Bronchial epithelial cell (primary cell): ENCODE results near the gene TBCA. TPM values are rescaled to one million over a fixed set of nuclear protein-coding genes. Genes with fewer than 3 reads are reported as not detected.

ENCODE experiments used
- DNase-seq: peaks from one replicate; pipeline ENCODE4 v3.0.0-alpha.2; 2010; ENCODE audit warnings: low read depth
- FAIRE-seq: peaks from 2 replicates; lab custom pipeline; 2011; peaks lifted over from hg19 to GRCh38; lab: Jason Lieb, UNC
- H3K27me3 ChIP-seq: 2 replicates; pipeline ENCODE4 v1.5.1; 2011; ENCODE audit warnings: low read length; ENCODE audit not compliant: control insufficient read depth, insufficient read depth
- H3K36me3 ChIP-seq: 2 replicates; pipeline ENCODE4 v1.5.1; 2011; ENCODE audit warnings: low read length; ENCODE audit not compliant: control insufficient read depth, insufficient read depth
- H3K4me3 ChIP-seq: 2 replicates; pipeline ENCODE4 v1.5.1; 2011; ENCODE audit warnings: mild to moderate bottlenecking, low read depth, low read length, control low read depth
- total RNA-seq: library from RNA; depleted of rRNA; stranded (reverse); fragments of >200 nt; gene quantifications from 2 replicates; pipeline ENCODE4 v1.2.1, GENCODE V29; 2014
- TF ChIP-seq, protein P1 (sequence below): IDR thresholded peaks from 2 replicates; pipeline ENCODE4 v1.5.1; 2011; ENCODE audit warnings: mild to moderate bottlenecking, moderate library complexity, low read length, control low read depth, inconsistent platforms; ENCODE audit not compliant: insufficient read depth, severe bottlenecking

TBCA gene
- total RNA-seq, 1 donor from 2014 or later = 68.2 TPM

DNA sequence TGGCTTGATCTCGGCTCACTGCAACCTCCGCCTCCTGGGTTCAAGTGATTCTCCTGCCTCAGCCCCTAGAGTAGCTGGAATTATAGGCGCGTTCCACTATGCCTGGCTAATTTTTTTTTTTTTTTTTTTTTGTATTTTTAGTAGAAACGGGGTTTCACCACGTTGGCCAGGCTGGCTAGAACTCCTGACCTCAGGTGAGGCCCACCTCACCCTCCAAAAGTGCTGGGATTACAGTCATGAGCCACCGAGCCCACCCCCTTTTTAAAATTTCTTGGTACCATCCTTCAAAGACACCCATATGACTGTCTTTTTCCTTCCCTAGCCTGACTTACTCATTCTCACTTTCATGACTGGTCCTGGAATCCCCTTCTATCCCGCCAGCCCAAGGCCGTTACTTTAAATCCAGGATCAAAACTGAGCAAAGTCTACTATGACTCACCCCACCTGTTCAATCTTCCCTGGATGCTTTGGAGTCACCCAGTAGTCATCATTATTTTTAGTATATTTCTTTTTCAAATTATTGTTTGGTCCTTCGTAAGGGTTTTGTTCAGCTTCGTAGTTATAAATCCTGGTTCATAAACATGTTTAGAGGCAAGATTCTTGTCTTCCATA lies 1.2 kb upstream of the TBCA start:
- no peak overlapping the region for H3K4me3 ChIP-seq
- TF ChIP-seq, protein P1, sequence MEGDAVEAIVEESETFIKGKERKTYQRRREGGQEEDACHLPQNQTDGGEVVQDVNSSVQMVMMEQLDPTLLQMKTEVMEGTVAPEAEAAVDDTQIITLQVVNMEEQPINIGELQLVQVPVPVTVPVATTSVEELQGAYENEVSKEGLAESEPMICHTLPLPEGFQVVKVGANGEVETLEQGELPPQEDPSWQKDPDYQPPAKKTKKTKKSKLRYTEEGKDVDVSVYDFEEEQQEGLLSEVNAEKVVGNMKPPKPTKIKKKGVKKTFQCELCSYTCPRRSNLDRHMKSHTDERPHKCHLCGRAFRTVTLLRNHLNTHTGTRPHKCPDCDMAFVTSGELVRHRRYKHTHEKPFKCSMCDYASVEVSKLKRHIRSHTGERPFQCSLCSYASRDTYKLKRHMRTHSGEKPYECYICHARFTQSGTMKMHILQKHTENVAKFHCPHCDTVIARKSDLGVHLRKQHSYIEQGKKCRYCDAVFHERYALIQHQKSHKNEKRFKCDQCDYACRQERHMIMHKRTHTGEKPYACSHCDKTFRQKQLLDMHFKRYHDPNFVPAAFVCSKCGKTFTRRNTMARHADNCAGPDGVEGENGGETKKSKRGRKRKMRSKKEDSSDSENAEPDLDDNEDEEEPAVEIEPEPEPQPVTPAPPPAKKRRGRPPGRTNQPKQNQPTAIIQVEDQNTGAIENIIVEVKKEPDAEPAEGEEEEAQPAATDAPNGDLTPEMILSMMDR = no peak
- peaks cover 1% of the 10 kb centered on the region for H3K36me3 ChIP-seq
- DNase-seq (peak; percentile 84), FAIRE-seq (no peak)
- H3K27me3 ChIP-seq = no peaks in the 10 kb centered on the region

DNA sequence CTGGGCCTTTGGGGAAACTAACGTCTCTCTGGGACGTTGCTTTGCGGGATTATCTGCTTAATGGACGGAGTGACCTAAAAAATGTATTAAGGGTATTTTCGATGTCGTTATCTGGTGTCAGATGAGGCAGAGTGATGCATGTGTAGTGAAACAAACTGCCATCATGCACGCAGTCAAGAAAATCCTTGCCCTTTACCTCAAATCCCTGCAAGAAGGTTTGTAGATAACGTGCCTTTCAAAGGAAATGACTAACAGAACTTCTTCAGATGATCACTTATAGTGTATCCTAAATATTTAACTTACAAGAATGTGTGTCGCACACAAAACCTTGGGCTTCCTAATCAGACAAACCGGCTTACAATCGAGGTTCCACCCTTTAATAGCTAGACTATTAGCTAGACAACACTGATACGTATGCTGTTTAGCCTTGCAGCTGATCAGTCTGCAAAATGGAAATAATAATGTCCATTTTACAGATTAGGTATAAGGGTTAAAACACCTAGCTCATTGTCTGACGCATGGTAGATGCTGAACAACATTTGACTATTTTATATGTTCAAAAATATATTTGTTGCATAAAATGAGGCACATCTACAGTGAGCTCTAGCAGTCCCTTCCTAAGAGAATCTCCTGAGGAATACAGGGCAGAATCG lies 541 bp upstream of the TBCA start:
- TF ChIP-seq, protein P1 = no peak
- no peaks in the 10 kb centered on the region for H3K27me3 ChIP-seq
- H3K4me3 ChIP-seq = peak overlapping the region; percentile 78
- DNase-seq = peak; percentile 30
- FAIRE-seq = no peak
- H3K36me3 ChIP-seq = peaks cover 1% of the 10 kb centered on the region

DNA sequence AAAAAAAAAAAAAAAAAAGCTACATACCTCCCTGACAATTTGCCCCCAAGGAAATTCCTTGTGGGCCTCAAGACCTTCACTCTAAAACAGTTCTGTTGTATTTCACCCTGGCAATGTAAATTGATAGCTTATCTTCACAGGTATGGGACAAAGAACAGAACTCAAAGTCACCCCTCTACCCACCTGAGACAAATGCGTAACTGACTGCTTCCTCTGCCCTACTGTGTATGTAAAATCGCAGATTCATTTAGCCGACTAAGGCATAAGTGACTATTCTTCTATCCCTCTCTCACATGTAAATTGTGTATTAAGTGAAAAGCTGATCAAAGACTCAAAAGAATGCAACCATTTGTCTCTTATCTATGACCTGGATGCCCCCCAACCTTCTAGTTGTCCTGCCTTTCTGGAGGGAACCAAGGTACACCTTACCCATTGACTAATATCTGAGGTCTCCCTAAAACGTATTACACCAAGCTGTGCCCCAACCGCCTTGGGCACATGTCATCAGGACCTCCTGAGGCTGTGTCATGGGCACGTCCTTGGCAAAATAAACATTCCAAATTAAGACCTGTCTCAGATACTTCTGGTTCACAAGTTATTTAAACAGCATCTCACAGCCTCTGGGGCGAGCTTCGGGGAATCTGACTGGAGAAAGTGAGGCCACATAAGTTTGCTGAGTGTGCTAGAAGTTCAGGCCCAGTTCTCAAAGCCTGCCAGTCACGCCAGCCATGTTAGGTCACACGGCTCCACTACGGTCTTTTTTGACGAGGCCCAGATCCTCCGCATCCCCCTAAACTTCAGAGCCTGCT lies 954 bp downstream of the TBCA start:
- peaks cover 2% of the 10 kb centered on the region for H3K36me3 ChIP-seq
- no peak for FAIRE-seq
- DNase-seq = no peak
- H3K4me3 ChIP-seq = peak overlapping the region; percentile 78
- TF ChIP-seq, protein P1 = no peak
- no peaks in the 10 kb centered on the region for H3K27me3 ChIP-seq

DNA sequence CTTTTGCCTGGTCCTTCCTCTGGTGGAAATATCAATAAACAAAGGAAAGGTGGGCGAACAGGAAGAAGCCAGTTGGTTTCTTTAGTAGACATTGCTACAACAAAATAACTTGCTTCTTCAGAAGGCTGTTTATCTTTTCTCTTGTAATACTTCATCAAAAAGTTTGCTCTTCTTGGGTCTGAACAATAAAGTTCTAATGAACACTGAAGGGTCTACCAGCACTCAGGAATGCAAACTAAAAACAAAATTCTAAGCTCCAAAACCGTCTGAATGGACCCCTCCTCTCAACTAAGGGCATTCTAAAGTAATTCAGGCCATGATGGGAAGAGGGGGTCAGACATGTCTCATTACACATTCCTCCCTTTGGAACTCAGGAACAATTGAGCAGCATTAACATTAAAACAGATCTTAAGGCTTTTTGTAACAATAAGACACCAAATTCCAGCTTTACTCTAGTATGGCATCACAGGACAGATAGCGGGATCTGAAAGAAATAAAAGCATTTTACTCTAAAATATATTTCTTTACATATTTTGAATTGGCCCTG lies 2.3 kb downstream of the TBCA start:
- peaks cover 2% of the 10 kb centered on the region for H3K36me3 ChIP-seq
- TF ChIP-seq, protein P1 = no peak
- H3K27me3 ChIP-seq = no peaks in the 10 kb centered on the region
- no peak for FAIRE-seq
- H3K4me3 ChIP-seq = no peak overlapping the region
- DNase-seq = no peak

DNA sequence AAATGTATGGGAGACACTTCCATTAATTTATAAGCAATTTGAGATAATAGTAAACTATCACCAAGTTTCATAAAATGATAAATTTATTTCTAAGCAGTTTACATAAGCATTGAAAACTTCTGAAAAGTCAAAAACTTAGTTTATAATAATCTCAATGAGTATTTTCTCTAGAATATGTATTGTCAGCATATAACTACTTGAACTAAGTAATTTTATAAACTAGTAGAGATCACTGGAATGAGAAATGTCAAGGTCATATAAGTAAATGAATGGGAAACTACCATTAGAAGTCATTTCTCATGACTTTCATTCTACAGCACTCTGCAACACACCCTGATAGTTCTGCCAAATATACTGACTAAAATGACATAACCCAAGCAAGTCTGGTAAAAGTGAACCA lies 3.4 kb downstream of the TBCA start:
- Histone ChIP-seq H3K36me3 (peaks cover 2% of the 10 kb centered on the region), H3K4me3 (no peak overlapping the region), H3K27me3 (no peaks in the 10 kb centered on the region)
- TF ChIP-seq, protein P1 = no peak
- no peak for DNase-seq
- no peak for FAIRE-seq
